ENCODE results near the gene MRPS26.
"Not testable (repeated sequence)": the region's sequence is repeated elsewhere in the genome, so short reads cannot be mapped to it uniquely, and the experiment has no call there.

MRPS26 gene

GRCh38 chr20:3043322-3043721, 2.5 kb upstream of the MRPS26 start, which contains the start of gene GNRH2:
Gene GNRH2 (plus strand): TSS chr20:3043622. CDS start chr20:3044415, 793 bp downstream.
- DNase-seq = no peak

- DNase-seq = no peak
These were observed 1.4 kb upstream of the MRPS26 start for GRCh38 chr20:3044336-3044965.

GRCh38 chr20:3045042-3045815, 623 bp upstream of the MRPS26 start:
- no peak for DNase-seq

- peak; percentile 87 for DNase-seq
These were observed 1.0 kb downstream of the MRPS26 start for GRCh38 chr20:3046677-3047462.

- DNase-seq = no peak
These were observed 1.9 kb downstream of the MRPS26 start for GRCh38 chr20:3047486-3048419.

- no peak for DNase-seq
These were observed 5.7 kb downstream of the MRPS26 start for GRCh38 chr20:3051385-3052019.

GRCh38 chr20:3059489-3059888, 13.6 kb downstream of the MRPS26 start:
- no peak for DNase-seq

GRCh38 chr20:3064119-3064518, 18.3 kb downstream of the MRPS26 start:
- not testable (repeated sequence) for DNase-seq

- no peak for DNase-seq
These were observed 21.5 kb downstream of the MRPS26 start for GRCh38 chr20:3067139-3068014.

- no peak for DNase-seq
These were observed 22.2 kb downstream of the MRPS26 start for GRCh38 chr20:3068075-3068474.

- DNase-seq = no peak
These were observed 23.4 kb downstream of the MRPS26 start for GRCh38 chr20:3068986-3069900.

- DNase-seq = no peak
These were observed 24.9 kb downstream of the MRPS26 start for GRCh38 chr20:3070725-3071124.

- DNase-seq = no peak
These were observed 25.4 kb downstream of the MRPS26 start for GRCh38 chr20:3071266-3071609.

GRCh38 chr20:3071610-3072529, 26.0 kb downstream of the MRPS26 start, which contains the start of gene OXT:
Gene OXT (plus strand): TSS chr20:3071620. CDS start chr20:3071656, 36 bp downstream.
- no peak for DNase-seq

GRCh38 chr20:3072530-3073250, 26.8 kb downstream of the MRPS26 start:
- DNase-seq = no peak

- DNase-seq = not testable (repeated sequence)
These were observed 27.4 kb downstream of the MRPS26 start for GRCh38 chr20:3073251-3073643.

- peak; percentile 40 for DNase-seq
These were observed 29.0 kb downstream of the MRPS26 start for GRCh38 chr20:3074812-3075211.

- DNase-seq = not testable (repeated sequence)
These were observed 29.5 kb downstream of the MRPS26 start for GRCh38 chr20:3075315-3075714.
